Tibial artery (tissue), 4 donors: ENCODE data around the gene MYO9A.

Source experiments
- DNase-seq, 2 donors: peaks; one replicate each; pipeline ENCODE4 v3.0.0-alpha.2; 2019
- H3K27ac ChIP-seq, 2 donors: fragments of 200-600 bp; sonication (generic) in 1 of 2; 1 replicate in 1 of 2; 2 replicates in 1 of 2; pipeline ENCODE4 v1.5.1; 2018 to 2019; ENCODE audit warnings: mild to moderate bottlenecking in 1 of 2
- H3K27me3 ChIP-seq, 2 donors: fragments of 200-600 bp; sonication (generic) in 1 of 2; one replicate each; pipeline versions ENCODE4 v1.5.1 to v1.6.0; 2016 to 2019
- H3K36me3 ChIP-seq, 3 donors: fragments of 200-600 bp; sonication (generic) in 2 of 3; one replicate each; pipeline ENCODE4 v1.5.1; 2016 to 2019; ENCODE audit warnings: mild to moderate bottlenecking in 2 of 3
- H3K4me1 ChIP-seq, 4 donors: fragments of 200-600 bp; sonication (generic) in 2 of 4; 1 replicate in 3 of 4; 2 replicates in 1 of 4; pipeline ENCODE4 v1.5.1; 2016 to 2019
- H3K4me3 ChIP-seq, 2 donors: fragments of 200-600 bp; sonication (generic) in 1 of 2; 1 replicate in 1 of 2; 2 replicates in 1 of 2; pipeline ENCODE4 v1.5.1; 2018 to 2019; ENCODE audit warnings: mild to moderate bottlenecking in 2 of 2
- H3K9me3 ChIP-seq, 3 donors: fragments of 200-600 bp; sonication (generic) in 1 of 3; one replicate each; pipeline ENCODE4 v1.5.1; 2016 to 2019
- CTCF ChIP-seq, 2 experiments: fragments of 200-600 bp in 1 of 2; fragments of 450-650 bp in 1 of 2; IDR thresholded peaks; one replicate each; pipeline ENCODE4 v1.5.1; 2017 to 2019; ENCODE audit warnings: antibody characterized with exemption in 2 of 2, mild to moderate bottlenecking in 1 of 2, moderate library complexity in 1 of 2
- intact Hi-C: fragments of 100-400 bp; cut with DNase I; formaldehyde crosslinking; loops from one replicate; pipeline ENCODE4 v1.15.0; 2023; ENCODE audit warnings: low total_unique reads

The MYO9A gene

DNA sequence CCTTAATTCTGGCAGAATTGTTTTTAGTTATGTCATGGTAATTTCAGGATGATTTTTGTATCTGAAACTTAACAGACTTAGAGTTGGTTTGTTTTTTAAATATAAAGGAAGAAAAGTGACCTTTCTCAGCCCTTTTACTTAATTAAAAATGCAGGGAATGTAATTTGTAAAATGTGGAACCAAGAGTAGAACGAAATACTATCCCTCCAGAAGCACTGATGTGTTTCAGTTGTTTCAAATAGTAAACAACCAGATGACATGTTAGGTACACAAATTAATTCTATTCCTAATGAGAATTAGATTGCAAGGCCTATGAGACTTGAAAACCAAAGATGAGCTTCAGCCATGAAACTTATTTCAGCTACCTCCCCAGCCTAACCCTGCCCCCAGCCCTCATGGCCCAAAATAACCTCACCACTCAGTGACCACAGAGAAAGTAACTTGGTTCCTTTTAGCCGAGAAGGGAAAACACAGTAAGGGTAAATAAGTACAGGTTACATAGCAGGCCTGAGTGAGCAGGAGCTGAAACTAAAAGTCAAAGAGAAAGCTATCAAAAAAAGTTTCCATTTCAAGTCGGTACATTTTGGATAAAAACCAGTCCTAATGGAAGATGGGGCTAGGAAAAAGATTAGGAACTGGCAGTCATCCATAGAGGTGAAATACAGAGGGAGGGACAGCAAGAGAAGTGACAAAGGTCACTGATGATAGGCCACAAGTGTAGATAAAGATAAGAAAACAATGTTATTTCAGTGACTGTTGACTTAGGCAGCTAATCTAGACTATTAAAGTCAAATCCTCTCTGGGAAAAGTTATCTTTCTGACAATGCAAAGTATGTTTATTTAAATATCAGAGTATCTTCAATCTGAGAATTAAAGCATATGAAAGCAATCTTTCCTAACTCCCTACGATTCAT, 23.5 kb upstream of the MYO9A start:
- no peak for TF ChIP-seq CTCF (IDR thresholded peaks at IDR 0.05)
- no peaks in the 10 kb centered on the region for H3K9me3 ChIP-seq
- intact Hi-C loops, result no loop called here
- H3K4me1 ChIP-seq, result no peaks in the 10 kb centered on the region
- DNase-seq, result no peak
- H3K4me3 ChIP-seq, result no peak overlapping the region
- no peak overlapping the region for H3K27ac ChIP-seq
- H3K27me3 ChIP-seq, result no peaks in the 10 kb centered on the region
- H3K36me3 ChIP-seq, result peaks cover 0 to 12% (median 0%) of the 10 kb centered on the region in 3 donors

DNA sequence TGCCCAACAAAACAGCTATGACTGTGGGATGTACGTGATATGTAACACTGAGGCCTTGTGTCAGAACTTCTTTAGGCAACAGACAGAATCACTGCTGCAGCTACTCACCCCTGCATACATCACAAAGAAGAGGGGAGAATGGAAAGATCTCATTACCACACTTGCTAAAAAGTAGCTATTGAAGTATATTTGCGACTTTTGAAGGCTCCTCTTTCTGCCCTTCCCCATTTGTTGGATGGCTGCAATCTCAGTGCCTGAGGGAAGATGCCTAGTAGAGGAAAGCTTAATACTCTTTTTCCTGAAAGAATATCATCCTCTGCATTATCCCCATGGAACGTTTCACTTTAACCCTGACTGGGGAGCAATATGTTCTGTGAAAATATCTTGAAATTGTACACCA, 22.1 kb upstream of the MYO9A start:
- no peaks in the 10 kb centered on the region for H3K9me3 ChIP-seq
- DNase-seq, result no peak
- H3K36me3 ChIP-seq, result peaks cover 0 to 12% (median 0%) of the 10 kb centered on the region in 3 donors
- no peak overlapping the region for H3K27ac ChIP-seq
- intact Hi-C loops, result no loop called here
- no peak for TF ChIP-seq CTCF (IDR thresholded peaks at IDR 0.05)
- H3K4me3 ChIP-seq, result no peak overlapping the region
- H3K27me3 ChIP-seq, result no peaks in the 10 kb centered on the region
- no peaks in the 10 kb centered on the region for H3K4me1 ChIP-seq

DNA sequence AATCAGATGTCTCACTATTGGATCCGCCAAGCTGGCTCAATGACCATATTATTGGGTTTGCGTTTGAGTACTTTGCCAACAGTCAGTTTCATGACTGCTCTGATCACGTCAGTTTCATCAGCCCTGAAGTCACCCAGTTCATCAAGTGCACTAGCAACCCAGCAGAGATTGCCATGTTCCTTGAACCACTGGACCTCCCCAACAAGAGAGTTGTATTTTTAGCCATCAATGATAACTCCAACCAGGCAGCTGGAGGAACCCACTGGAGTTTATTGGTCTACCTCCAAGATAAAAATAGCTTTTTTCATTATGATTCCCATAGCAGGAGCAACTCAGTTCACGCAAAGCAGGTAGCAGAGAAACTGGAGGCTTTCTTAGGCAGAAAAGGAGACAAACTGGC, 21.7 kb upstream of the MYO9A start:
- no peaks in the 10 kb centered on the region for H3K27me3 ChIP-seq
- DNase-seq, result no peak
- H3K36me3 ChIP-seq, result peaks cover 0 to 12% (median 0%) of the 10 kb centered on the region in 3 donors
- no peak for TF ChIP-seq CTCF (IDR thresholded peaks at IDR 0.05)
- H3K9me3 ChIP-seq, result no peaks in the 10 kb centered on the region
- intact Hi-C loops, result no loop called here
- H3K4me3 ChIP-seq, result no peak overlapping the region
- no peaks in the 10 kb centered on the region for H3K4me1 ChIP-seq
- no peak overlapping the region for H3K27ac ChIP-seq

DNA sequence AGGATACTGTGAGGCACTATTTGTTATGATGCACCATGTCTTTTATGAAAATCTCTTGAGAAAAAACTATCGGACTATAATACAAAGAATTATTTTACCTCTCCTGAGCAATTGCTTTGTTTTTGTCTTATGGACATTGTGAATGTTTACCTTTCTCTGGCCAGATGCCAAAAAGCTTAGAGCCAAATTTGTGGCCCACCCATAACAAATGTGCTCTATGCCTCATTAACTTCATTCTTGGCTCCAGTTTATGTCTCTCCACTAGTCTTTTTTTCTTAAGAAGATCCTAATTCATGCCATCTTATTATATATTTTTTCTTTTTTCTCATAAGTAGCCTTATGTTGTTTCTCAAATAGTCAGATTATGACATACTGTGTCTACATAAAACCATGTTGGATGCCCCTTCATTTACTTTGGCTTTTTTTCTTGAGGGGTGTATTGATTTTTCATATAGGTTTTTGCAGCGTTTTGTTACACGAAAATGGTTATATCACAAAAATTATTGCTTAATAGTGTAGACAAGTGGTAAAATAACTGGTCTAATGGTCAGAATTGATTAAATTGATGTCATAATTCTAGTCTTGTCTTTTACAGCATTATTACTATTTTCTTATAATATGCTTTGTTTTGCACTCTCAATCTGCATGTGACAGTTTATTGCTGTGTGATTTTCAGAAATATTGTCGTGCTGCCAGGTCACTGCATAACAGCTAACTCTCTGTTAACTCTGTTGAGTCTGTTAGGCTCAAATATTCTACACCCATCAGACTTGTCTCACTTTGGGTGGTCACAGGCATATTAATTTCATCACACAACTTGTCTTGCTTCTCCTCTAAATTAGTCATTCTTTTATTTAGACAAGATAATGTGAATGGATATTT, 18.5 kb upstream of the MYO9A start:
- H3K4me1 ChIP-seq, result no peaks in the 10 kb centered on the region
- H3K36me3 ChIP-seq, result peaks cover 0 to 12% (median 0%) of the 10 kb centered on the region in 3 donors
- no peak overlapping the region for H3K27ac ChIP-seq
- TF ChIP-seq CTCF (IDR thresholded peaks at IDR 0.05), result no peak
- H3K27me3 ChIP-seq, result no peaks in the 10 kb centered on the region
- DNase-seq, result no peak
- intact Hi-C loops, result no loop called here
- H3K4me3 ChIP-seq, result no peak overlapping the region
- no peaks in the 10 kb centered on the region for H3K9me3 ChIP-seq

DNA sequence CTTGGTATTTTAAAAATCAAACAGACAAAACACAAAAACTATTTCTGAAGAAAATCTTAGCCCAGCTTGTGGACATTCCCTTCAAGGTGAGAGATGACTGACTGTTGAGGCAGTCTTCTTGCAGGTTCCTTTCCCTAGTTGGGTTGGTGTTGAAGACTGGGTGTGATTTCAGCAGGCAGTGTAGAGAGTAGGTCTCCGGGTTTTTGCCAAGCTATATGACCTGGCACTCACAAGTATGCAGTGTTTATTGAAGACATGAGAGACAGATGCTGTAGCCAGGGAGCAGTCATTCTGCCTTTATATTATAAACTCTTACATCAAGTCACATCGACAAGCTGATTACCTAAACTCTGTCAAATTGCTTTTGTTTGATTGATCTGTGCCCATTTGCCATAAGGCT, 17.8 kb upstream of the MYO9A start:
- no peak overlapping the region for H3K4me3 ChIP-seq
- no peaks in the 10 kb centered on the region for H3K9me3 ChIP-seq
- no peak for TF ChIP-seq CTCF (IDR thresholded peaks at IDR 0.05)
- no peak overlapping the region for H3K27ac ChIP-seq
- H3K36me3 ChIP-seq, result peaks cover 0 to 12% (median 0%) of the 10 kb centered on the region in 3 donors
- H3K4me1 ChIP-seq, result no peaks in the 10 kb centered on the region
- DNase-seq, result no peak
- no peaks in the 10 kb centered on the region for H3K27me3 ChIP-seq
- intact Hi-C loops, result no loop called here
